SU-DHL-6 (cell line): Measurements from ENCODE around the gene KLKB1.

Experiments used
- H2AFZ ChIP-seq: fragments of 200-600 bp; sonication (generic); 2 replicates; pipeline ENCODE4 v1.6.1; 2014; ENCODE audit warnings: low read depth, mild to moderate bottlenecking, moderate library complexity, mixed read lengths, antibody characterized with exemption, low read length; ENCODE audit not compliant: severe bottlenecking
- H3F3A ChIP-seq: fragments of 200-600 bp; shearing (Covaris generic); 2 replicates; pipeline ENCODE4 v1.6.0; 2016; ENCODE audit warnings: antibody characterized with exemption, mild to moderate bottlenecking; ENCODE audit not compliant: insufficient read depth
- H3K27ac ChIP-seq: fragments of 200-600 bp; sonication (generic); 2 replicates; pipeline ENCODE4 v1.5.1; 2016; ENCODE audit warnings: low read depth, mild to moderate bottlenecking, low read length, moderate library complexity, mixed read lengths
- H3K27me3 ChIP-seq: fragments of 200-600 bp; sonication (generic), shearing (Covaris generic); 2 replicates; pipeline ENCODE4 v1.6.0; 2014; ENCODE audit warnings: mild to moderate bottlenecking, low read length
- H3K36me3 ChIP-seq: fragments of 200-600 bp; sonication (generic); 2 replicates; pipeline ENCODE4 v1.6.1; 2014; ENCODE audit warnings: mild to moderate bottlenecking, low read length, mixed read lengths
- H3K4me2 ChIP-seq: fragments of 300-600, 200-600 bp; shearing (Covaris generic), sonication (generic); 2 replicates; pipeline ENCODE4 v1.6.0; 2014; ENCODE audit warnings: low read length, low read depth, mild to moderate bottlenecking; ENCODE audit not compliant: poor library complexity, severe bottlenecking
- H3K4me3 ChIP-seq: fragments of 200-600 bp; sonication (generic); 2 replicates; pipeline ENCODE4 v1.5.1; 2014; ENCODE audit warnings: antibody characterized with exemption, low read length, mild to moderate bottlenecking, mixed read lengths; ENCODE audit not compliant: insufficient read depth, poor library complexity, severe bottlenecking
- H3K79me2 ChIP-seq: fragments of 200-600 bp; sonication (generic); 2 replicates; pipeline ENCODE4 v1.6.1; 2014; ENCODE audit warnings: mild to moderate bottlenecking, low read length, moderate library complexity; ENCODE audit not compliant: insufficient read depth
- H3K9ac ChIP-seq: fragments of 200-600 bp; sonication (generic); 2 replicates; pipeline ENCODE4 v1.7.0; 2014; ENCODE audit warnings: mild to moderate bottlenecking, low read length
- H3K9me2 ChIP-seq: fragments of 200-600 bp; sonication (generic); replicated peaks from 2 replicates; pipeline ENCODE4 v1.6.1; 2014; ENCODE audit warnings: low read length; ENCODE audit not compliant: insufficient read depth
- H3K9me3 ChIP-seq: fragments of 200-600 bp; sonication (generic); 2 replicates; pipeline ENCODE4 v1.6.1; 2014; ENCODE audit warnings: low read length, mixed read lengths; ENCODE audit not compliant: insufficient read depth
- H4K20me1 ChIP-seq: fragments of 200-600 bp; sonication (generic); 2 replicates; pipeline ENCODE4 v1.6.1; 2014; ENCODE audit warnings: low read depth, mild to moderate bottlenecking, antibody characterized with exemption, low read length, moderate library complexity, mixed read lengths
- CTCF ChIP-seq: fragments of 200-600 bp; sonication (generic); IDR thresholded peaks from one replicate; pipeline ENCODE4 v1.5.1; 2017; ENCODE audit warnings: antibody characterized with exemption, mild to moderate bottlenecking, low read length, moderate library complexity; ENCODE audit not compliant: insufficient read depth, poor library complexity, severe bottlenecking
- EZH2phosphoT487 ChIP-seq: fragments of 200-600 bp; sonication (generic), shearing (Covaris generic); conservative IDR thresholded peaks from 2 replicates; pipeline ENCODE4 v1.6.1; 2018; ENCODE audit warnings: mild to moderate bottlenecking, antibody characterized with exemption, low read length, moderate library complexity, mixed read lengths

KLKB1 gene

DNA sequence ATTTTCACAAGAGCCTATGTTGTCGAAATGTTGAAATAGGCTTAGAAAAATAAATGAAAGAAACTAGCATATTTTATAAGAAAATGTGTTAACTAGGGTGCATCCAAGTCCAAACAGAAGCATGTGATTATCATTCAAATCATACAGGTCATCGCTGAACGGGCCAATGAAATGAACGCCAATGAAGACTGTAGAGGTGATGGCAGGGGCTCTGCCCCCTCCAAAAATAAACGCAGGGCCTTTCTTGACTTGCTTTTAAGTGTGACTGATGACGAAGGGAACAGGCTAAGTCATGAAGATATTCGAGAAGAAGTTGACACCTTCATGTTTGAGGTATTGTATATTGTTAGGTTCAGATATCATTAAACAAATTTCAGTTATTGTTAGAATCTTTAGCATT is 26.3 kb upstream of the KLKB1 start:
- Histone ChIP-seq H3K9ac (no peak overlapping the region), H4K20me1 (no peaks in the 10 kb centered on the region), H3F3A (peaks cover 8% of the 10 kb centered on the region; the same call in 1 of the 2 replicates), H3K4me2 (no peak overlapping the region), H3K4me3 (no peak overlapping the region), H2AFZ (no peak overlapping the region), H3K36me3 (no peaks in the 10 kb centered on the region), H3K9me2 (no peaks in the 10 kb centered on the region), H3K9me3 (no peaks in the 10 kb centered on the region), H3K27me3 (no peaks in the 10 kb centered on the region), H3K79me2 (no peaks in the 10 kb centered on the region), H3K27ac (no peak overlapping the region)
- TF ChIP-seq CTCF (no peak), EZH2phosphoT487 (no peak)

- no peaks in the 10 kb centered on the region for H3K27me3 ChIP-seq
- H3K9ac ChIP-seq = no peak overlapping the region
- no peaks in the 10 kb centered on the region for H3K36me3 ChIP-seq
- H3K27ac ChIP-seq = peak overlapping the region; percentile 16
- no peak overlapping the region for H3K4me3 ChIP-seq
- H3K9me3 ChIP-seq = no peaks in the 10 kb centered on the region
- H3K4me2 ChIP-seq = peak overlapping the region; percentile 22
- H3K9me2 ChIP-seq = no peaks in the 10 kb centered on the region
- no peaks in the 10 kb centered on the region for H3K79me2 ChIP-seq
- H2AFZ ChIP-seq = peak overlapping the region; percentile 43
- H3F3A ChIP-seq = peaks cover 8% of the 10 kb centered on the region; the same call in 1 of the 2 replicates
- no peak for TF ChIP-seq EZH2phosphoT487
- peak; percentile 93 for TF ChIP-seq CTCF
- no peaks in the 10 kb centered on the region for H4K20me1 ChIP-seq
Observed at GRCh38 chr4:186201535-186202230, 25.6 kb upstream of the KLKB1 start.

DNA sequence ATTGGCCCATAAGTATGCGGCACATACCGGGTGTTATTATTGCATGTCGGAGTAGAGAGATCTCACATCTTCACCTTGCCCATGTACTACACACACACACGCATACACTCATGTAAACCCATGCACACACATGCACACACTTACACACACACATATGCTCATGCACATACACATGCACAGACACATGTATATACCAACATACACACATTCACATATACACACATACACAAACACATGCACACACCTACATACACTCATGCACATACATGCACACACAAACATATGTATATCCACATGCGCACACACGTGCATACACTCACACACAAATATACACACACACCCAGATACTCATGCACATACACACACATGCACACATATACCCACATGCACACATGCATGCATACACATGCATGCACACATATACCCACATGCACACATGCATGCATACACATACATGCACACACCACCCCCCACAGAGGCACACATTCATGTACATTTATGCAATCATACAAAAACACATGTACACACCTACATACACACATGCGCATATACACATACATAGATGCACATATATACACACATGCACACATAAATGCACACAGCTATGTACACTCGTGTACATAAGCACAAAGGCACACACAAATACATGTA is 24.7 kb upstream of the KLKB1 start:
- no peak for TF ChIP-seq CTCF
- no peak for TF ChIP-seq EZH2phosphoT487
- H4K20me1 ChIP-seq = no peaks in the 10 kb centered on the region
- H3F3A ChIP-seq = peaks cover 8% of the 10 kb centered on the region; the same call in 1 of the 2 replicates
- no peak overlapping the region for H3K4me3 ChIP-seq
- no peak overlapping the region for H3K4me2 ChIP-seq
- no peak overlapping the region for H2AFZ ChIP-seq
- H3K36me3 ChIP-seq = no peaks in the 10 kb centered on the region
- H3K9me2 ChIP-seq = no peaks in the 10 kb centered on the region
- H3K27me3 ChIP-seq = no peaks in the 10 kb centered on the region
- no peak overlapping the region for H3K9ac ChIP-seq
- no peaks in the 10 kb centered on the region for H3K79me2 ChIP-seq
- no peaks in the 10 kb centered on the region for H3K9me3 ChIP-seq
- H3K27ac ChIP-seq = no peak overlapping the region
